Vagina (tissue), 2 donors: ENCODE measurements around the gene AHI1.

ENCODE experiments used
- CTCF ChIP-seq, 3 experiments: fragments of 450-650 bp in 2 of 3; fragments of 200-600 bp in 1 of 3; sonication (generic) in 1 of 3; IDR thresholded peaks; one replicate each; pipeline ENCODE4 v1.5.1; 2017 to 2019; ENCODE audit warnings: antibody characterized with exemption in 3 of 3, mild to moderate bottlenecking in 2 of 3, moderate library complexity in 2 of 3
- POLR2AphosphoS5 ChIP-seq, 2 donors: sonication (generic); formaldehyde crosslinking; IDR thresholded peaks; one replicate each; pipeline ENCODE4 v1.9.0; 2017; ENCODE audit warnings: antibody characterized with exemption in 2 of 2, mild to moderate bottlenecking in 2 of 2, low read depth in 1 of 2; ENCODE audit not compliant: insufficient read depth in 1 of 2

- TF ChIP-seq CTCF (IDR thresholded peaks at IDR 0.05) = no peak
- no peak for TF ChIP-seq POLR2AphosphoS5 (IDR thresholded peaks at IDR 0.05; ENCODE audit: insufficient read depth in 1 of 2, low read depth in 1 of 2)
Measured at GRCh38 chr6:135244805-135245204, 252.7 kb downstream of the AHI1 start.
